Testis (tissue), 3 donors: ENCODE results near the gene KCNA5. TPM values are rescaled to one million over a fixed set of nuclear protein-coding genes. Genes with fewer than 3 reads are reported as not detected.

Experiments used
- DNase-seq: peaks from one replicate; pipeline ENCODE4 v3.0.0-alpha.2; 2019
- H3K27ac ChIP-seq, 2 donors: fragments of 200-600 bp; sonication (generic); one replicate each; pipeline ENCODE4 v1.5.1; 2019
- H3K27me3 ChIP-seq: fragments of 200-600 bp; sonication (generic); one replicate; pipeline ENCODE4 v1.5.1; 2019
- H3K36me3 ChIP-seq: fragments of 200-600 bp; sonication (generic); one replicate; pipeline ENCODE4 v1.5.1; 2017; ENCODE audit warnings: low read depth; ENCODE audit errors: missing control alignments
- H3K4me1 ChIP-seq: fragments of 200-600 bp; sonication (generic); one replicate; pipeline ENCODE4 v1.5.1; 2019
- H3K4me3 ChIP-seq, 2 donors: fragments of 200-600 bp; sonication (generic); one replicate each; pipeline ENCODE4 v1.5.1; 2017 to 2019
- H3K9me3 ChIP-seq: fragments of 200-600 bp; sonication (generic); one replicate; pipeline ENCODE4 v1.5.1; 2017
- POLR2A ChIP-seq: fragments of 450-650 bp; IDR thresholded peaks from one replicate; pipeline ENCODE4 v1.6.1; 2017; ENCODE audit warnings: antibody characterized with exemption, mild to moderate bottlenecking, moderate library complexity
- whole genome bisulfite sequencing, 2 donors: methylation state at CpG; one replicate each; pipeline ENCODE4 v1.1.5; 2018; 5-methylcytosine and 5-hydroxymethylcytosine counted together
- intact Hi-C: fragments of 100-400 bp; cut with DNase I; formaldehyde crosslinking; loops from one replicate; pipeline ENCODE4 v1.15.1; 2023; ENCODE audit warnings: low total_unique reads
- polyA plus RNA-seq: library from polyadenylated mRNA; stranded (reverse); fragments of 350-450 nt; fragmentation: Illumina TruSeq; extraction: RNeasy Lipid Tissue Mini Kit (QIAGEN cat#74804); gene quantifications from one replicate; pipeline ENCODE4 v1.2.3, GENCODE V29; 2014; ENCODE audit warnings: low read depth, low replicate concordance; ENCODE audit not compliant: insufficient read depth
- total RNA-seq, 2 donors: library from RNA; depleted of rRNA; stranded (reverse); fragments of >200 nt; gene quantifications; one replicate each; pipeline ENCODE4 v1.2.3, GENCODE V29; 2016
- TF ChIP-seq, protein P1 (sequence below), 3 experiments: fragments of 450-650 bp in 2 of 3; fragments of 200-600 bp in 1 of 3; sonication (generic) in 1 of 3; IDR thresholded peaks; one replicate each; pipeline ENCODE4 v1.5.1; 2016 to 2019; ENCODE audit warnings: antibody characterized with exemption in 3 of 3, mild to moderate bottlenecking in 2 of 3, moderate library complexity in 1 of 3

Gene KCNA5
- total and polyA plus RNA-seq, 3 donors from 2014 or later: 0.25 to 0.94 (median 0.79) TPM

DNA sequence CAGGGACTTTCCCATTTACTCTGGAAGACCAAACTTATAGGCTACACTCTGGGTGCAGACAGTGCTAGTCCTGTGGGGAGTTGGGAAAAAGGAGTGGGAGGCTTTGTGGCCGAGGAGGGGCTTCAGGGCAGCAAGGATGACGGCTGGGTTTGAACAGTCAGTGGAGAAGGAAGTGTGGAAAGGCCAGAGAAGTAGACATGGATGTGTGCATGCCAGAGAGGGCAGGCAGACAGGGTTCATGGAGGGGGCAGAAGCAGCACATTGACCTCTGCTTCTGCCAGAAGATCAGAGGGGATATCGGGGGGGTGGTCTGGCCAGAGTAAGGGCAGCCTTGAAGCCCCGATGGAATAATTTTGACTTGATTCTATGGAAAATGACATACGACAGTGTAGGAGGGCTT is 27.2 kb upstream of the KCNA5 start:
- no peak for TF ChIP-seq POLR2A
- TF ChIP-seq, protein P1, sequence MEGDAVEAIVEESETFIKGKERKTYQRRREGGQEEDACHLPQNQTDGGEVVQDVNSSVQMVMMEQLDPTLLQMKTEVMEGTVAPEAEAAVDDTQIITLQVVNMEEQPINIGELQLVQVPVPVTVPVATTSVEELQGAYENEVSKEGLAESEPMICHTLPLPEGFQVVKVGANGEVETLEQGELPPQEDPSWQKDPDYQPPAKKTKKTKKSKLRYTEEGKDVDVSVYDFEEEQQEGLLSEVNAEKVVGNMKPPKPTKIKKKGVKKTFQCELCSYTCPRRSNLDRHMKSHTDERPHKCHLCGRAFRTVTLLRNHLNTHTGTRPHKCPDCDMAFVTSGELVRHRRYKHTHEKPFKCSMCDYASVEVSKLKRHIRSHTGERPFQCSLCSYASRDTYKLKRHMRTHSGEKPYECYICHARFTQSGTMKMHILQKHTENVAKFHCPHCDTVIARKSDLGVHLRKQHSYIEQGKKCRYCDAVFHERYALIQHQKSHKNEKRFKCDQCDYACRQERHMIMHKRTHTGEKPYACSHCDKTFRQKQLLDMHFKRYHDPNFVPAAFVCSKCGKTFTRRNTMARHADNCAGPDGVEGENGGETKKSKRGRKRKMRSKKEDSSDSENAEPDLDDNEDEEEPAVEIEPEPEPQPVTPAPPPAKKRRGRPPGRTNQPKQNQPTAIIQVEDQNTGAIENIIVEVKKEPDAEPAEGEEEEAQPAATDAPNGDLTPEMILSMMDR (IDR thresholded peaks at IDR 0.05): no peak
- intact Hi-C loops: no loop called here

DNA sequence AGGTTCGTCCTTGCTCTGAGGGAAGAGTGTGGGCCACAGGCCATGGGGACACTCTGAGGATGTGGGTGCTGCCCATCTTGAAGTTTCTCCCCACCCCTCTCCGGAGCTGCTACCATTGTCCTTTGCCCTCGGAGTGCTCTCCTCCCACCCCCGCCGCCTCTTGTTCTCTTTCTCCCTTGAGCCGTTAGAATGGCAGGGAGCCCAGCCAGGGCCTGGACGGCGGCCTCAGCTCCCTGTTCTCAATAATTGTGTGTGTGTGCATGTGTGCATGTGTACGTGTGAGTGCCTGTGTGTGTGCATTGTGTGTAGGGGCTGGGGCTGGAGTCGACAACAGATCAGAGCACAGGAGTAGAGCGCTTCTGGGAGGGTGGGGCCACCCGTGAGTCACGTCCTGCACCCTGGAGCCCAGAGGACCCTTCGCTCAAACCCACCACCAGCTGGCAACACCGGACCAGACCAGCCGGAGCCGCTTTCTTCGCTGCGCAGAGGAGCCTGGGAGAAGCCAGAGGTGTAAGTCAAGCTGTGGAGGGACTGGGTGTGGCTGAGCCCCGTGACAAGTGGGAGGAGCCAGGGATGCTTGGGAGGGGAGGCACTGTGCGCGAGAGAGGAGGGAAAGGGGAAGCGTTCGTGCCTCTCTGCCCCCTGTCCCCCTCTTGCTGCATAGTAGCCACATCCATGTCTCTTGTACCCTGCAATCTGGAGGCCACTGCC is 25.9 kb upstream of the KCNA5 start:
- TF ChIP-seq, protein P1 (IDR thresholded peaks at IDR 0.05): no peak
- no peak for TF ChIP-seq POLR2A
- Histone ChIP-seq H3K9me3 (no peaks in the 10 kb centered on the region), H3K36me3 (no peaks in the 10 kb centered on the region), H3K4me3 (no peak overlapping the region), H3K27me3 (no peaks in the 10 kb centered on the region), H3K27ac (no peak overlapping the region), H3K4me1 (no peaks in the 10 kb centered on the region)
- intact Hi-C loops: no loop called here
- DNase-seq: no peak
- WGBS, 2 donors: 63 to 68% methylated on average over 23 to 24 of the region's 24 CpGs

More for the DNA sequence above, 27.2 kb upstream of the KCNA5 start:
- 61 to 68% methylated on average over 5 of the region's 5 CpGs for WGBS, 2 donors
- H3K27ac ChIP-seq: no peak overlapping the region
- no peak for DNase-seq
- H3K4me1 ChIP-seq: no peaks in the 10 kb centered on the region
- H3K4me3 ChIP-seq: no peak overlapping the region
- H3K9me3 ChIP-seq: no peaks in the 10 kb centered on the region
- no peaks in the 10 kb centered on the region for H3K36me3 ChIP-seq
- no peaks in the 10 kb centered on the region for H3K27me3 ChIP-seq

DNA sequence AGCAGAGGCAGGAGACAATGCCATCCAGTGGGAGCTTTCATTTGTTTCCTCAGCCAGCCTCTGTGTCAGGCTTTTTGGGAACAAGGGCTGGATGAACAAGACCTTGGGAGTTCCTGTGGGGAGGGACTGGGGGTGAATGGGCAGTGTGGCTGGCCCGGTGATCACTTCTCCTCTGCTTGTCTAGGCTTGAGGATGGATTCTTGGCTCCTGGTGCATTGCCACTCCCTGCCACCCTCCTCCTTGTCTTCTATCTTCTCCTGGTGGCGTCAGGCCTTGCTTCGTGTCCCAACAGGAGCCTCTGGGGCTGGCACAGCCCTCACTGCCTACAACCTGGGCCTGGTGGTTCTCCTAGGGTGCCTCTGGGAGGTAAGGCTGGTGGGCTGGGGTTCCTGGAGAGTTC is 25.0 kb upstream of the KCNA5 start:
- intact Hi-C loops: no loop called here
- Histone ChIP-seq H3K27ac (no peak overlapping the region), H3K27me3 (no peaks in the 10 kb centered on the region), H3K4me1 (no peaks in the 10 kb centered on the region), H3K36me3 (no peaks in the 10 kb centered on the region), H3K9me3 (no peaks in the 10 kb centered on the region), H3K4me3 (no peak overlapping the region)
- TF ChIP-seq POLR2A: no peak
- TF ChIP-seq, protein P1 (IDR thresholded peaks at IDR 0.05): no peak
- no peak for DNase-seq
- 72 to 92% methylated on average over 2 to 3 of the region's 3 CpGs for WGBS, 2 donors

DNA sequence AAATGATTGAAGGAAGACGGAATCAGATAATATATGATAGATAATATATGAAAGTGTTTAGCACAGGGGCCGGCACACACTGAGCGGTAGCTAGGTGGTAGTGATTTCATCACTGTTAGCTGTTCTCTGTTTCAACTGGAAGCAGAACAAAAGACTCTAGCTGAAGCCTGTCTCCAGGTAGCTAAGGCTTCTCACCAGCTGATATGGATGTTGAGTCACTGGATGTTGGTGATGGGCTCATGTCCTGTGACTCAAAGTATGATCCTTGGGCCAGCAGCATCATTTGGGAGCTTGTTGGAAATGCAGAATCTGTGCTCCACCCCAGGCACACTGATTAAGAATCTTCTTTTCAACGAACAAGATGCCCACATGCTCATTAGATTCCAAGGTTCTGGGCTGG is 21.7 kb upstream of the KCNA5 start:
- no peak for DNase-seq
- TF ChIP-seq, protein P1 (IDR thresholded peaks at IDR 0.05): no peak
- TF ChIP-seq POLR2A: no peak
- no peak overlapping the region for H3K27ac ChIP-seq
- intact Hi-C loops: loop anchor here (5.0 kb wide), 1 partner anchor 65 kb away; no protein-coding TSS in a partner anchor
- H3K4me3 ChIP-seq: no peak overlapping the region
- no peaks in the 10 kb centered on the region for H3K27me3 ChIP-seq
- no peaks in the 10 kb centered on the region for H3K36me3 ChIP-seq
- H3K4me1 ChIP-seq: no peaks in the 10 kb centered on the region
- H3K9me3 ChIP-seq: no peaks in the 10 kb centered on the region
- WGBS, 2 donors: 65 to 84% methylated on average over 4 of the region's 4 CpGs
